SU-DHL-6 (cell line): Measurements from ENCODE around the gene TRAF4.

ENCODE experiments used
- H2AFZ ChIP-seq: fragments of 200-600 bp; sonication (generic); 2 replicates; pipeline ENCODE4 v1.6.1; 2014; ENCODE audit warnings: low read depth, mild to moderate bottlenecking, moderate library complexity, mixed read lengths, antibody characterized with exemption, low read length; ENCODE audit not compliant: severe bottlenecking
- H3F3A ChIP-seq: fragments of 200-600 bp; shearing (Covaris generic); 2 replicates; pipeline ENCODE4 v1.6.0; 2016; ENCODE audit warnings: antibody characterized with exemption, mild to moderate bottlenecking; ENCODE audit not compliant: insufficient read depth
- H3K27ac ChIP-seq: fragments of 200-600 bp; sonication (generic); 2 replicates; pipeline ENCODE4 v1.5.1; 2016; ENCODE audit warnings: low read depth, mild to moderate bottlenecking, low read length, moderate library complexity, mixed read lengths
- H3K27me3 ChIP-seq: fragments of 200-600 bp; sonication (generic), shearing (Covaris generic); 2 replicates; pipeline ENCODE4 v1.6.0; 2014; ENCODE audit warnings: mild to moderate bottlenecking, low read length
- H3K36me3 ChIP-seq: fragments of 200-600 bp; sonication (generic); 2 replicates; pipeline ENCODE4 v1.6.1; 2014; ENCODE audit warnings: mild to moderate bottlenecking, low read length, mixed read lengths
- H3K4me2 ChIP-seq: fragments of 300-600, 200-600 bp; shearing (Covaris generic), sonication (generic); 2 replicates; pipeline ENCODE4 v1.6.0; 2014; ENCODE audit warnings: low read length, low read depth, mild to moderate bottlenecking; ENCODE audit not compliant: poor library complexity, severe bottlenecking
- H3K4me3 ChIP-seq: fragments of 200-600 bp; sonication (generic); 2 replicates; pipeline ENCODE4 v1.5.1; 2014; ENCODE audit warnings: antibody characterized with exemption, low read length, mild to moderate bottlenecking, mixed read lengths; ENCODE audit not compliant: insufficient read depth, poor library complexity, severe bottlenecking
- H3K79me2 ChIP-seq: fragments of 200-600 bp; sonication (generic); 2 replicates; pipeline ENCODE4 v1.6.1; 2014; ENCODE audit warnings: mild to moderate bottlenecking, low read length, moderate library complexity; ENCODE audit not compliant: insufficient read depth
- H3K9ac ChIP-seq: fragments of 200-600 bp; sonication (generic); 2 replicates; pipeline ENCODE4 v1.7.0; 2014; ENCODE audit warnings: mild to moderate bottlenecking, low read length
- H3K9me2 ChIP-seq: fragments of 200-600 bp; sonication (generic); replicated peaks from 2 replicates; pipeline ENCODE4 v1.6.1; 2014; ENCODE audit warnings: low read length; ENCODE audit not compliant: insufficient read depth
- H3K9me3 ChIP-seq: fragments of 200-600 bp; sonication (generic); 2 replicates; pipeline ENCODE4 v1.6.1; 2014; ENCODE audit warnings: low read length, mixed read lengths; ENCODE audit not compliant: insufficient read depth
- H4K20me1 ChIP-seq: fragments of 200-600 bp; sonication (generic); 2 replicates; pipeline ENCODE4 v1.6.1; 2014; ENCODE audit warnings: low read depth, mild to moderate bottlenecking, antibody characterized with exemption, low read length, moderate library complexity, mixed read lengths
- EZH2phosphoT487 ChIP-seq: fragments of 200-600 bp; sonication (generic), shearing (Covaris generic); conservative IDR thresholded peaks from 2 replicates; pipeline ENCODE4 v1.6.1; 2018; ENCODE audit warnings: mild to moderate bottlenecking, antibody characterized with exemption, low read length, moderate library complexity, mixed read lengths
- TF ChIP-seq, protein P1 (sequence below): fragments of 200-600 bp; sonication (generic); IDR thresholded peaks from one replicate; pipeline ENCODE4 v1.5.1; 2017; ENCODE audit warnings: antibody characterized with exemption, mild to moderate bottlenecking, low read length, moderate library complexity; ENCODE audit not compliant: insufficient read depth, poor library complexity, severe bottlenecking

The TRAF4 gene

DNA sequence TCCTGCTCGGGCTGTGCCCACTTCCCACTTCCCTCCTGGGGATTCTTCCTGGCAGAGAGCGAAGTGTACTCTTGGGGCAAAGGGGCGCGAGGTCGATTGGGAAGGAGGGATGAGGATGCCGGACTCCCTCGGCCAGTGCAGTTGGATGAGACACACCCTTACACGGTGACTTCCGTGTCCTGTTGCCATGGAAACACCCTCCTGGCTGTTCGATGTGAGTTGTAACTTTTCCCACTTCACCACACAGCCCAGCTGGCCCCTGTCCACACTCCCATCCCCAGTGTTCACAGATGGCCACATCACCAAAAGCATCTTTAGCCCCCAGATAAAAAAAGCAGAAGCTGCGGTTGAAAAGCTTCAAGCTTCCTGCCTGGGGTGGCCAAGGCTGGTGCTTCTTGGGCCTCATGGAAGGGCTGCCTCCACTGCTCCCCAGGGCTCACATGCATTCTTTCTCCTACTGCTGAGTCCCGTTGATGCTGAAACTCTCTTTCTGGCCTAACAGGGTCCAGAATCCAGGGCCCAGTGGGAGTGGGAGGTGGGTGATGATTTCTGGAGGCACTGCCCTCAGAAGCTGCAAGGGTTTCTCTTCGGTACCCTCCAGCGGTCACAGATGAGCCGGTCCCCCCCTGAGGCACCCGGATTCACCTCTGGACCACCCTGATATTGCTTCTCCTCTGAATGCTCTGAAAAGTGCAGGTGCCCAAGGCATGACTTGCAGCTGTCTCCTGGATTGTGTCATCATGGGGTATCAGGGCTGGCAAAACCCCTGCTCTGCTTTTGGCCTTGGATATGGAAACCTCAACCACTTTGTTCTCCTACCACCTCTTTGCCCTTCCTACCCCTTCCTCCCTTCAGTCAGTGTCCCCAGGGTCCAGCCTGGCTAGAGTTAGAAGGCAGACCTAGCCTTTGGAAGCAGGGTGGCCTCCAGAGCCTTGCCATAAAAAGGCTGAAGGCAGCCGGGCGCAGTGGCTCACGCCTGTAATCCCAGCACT is 2.2 kb upstream of the TRAF4 start:
- Histone ChIP-seq H3F3A (peaks cover 79% of the 10 kb centered on the region), H3K9ac (peak overlapping the region; percentile 99), H4K20me1 (no peaks in the 10 kb centered on the region; the same call in 1 of the 2 replicates), H3K4me3 (no peak overlapping the region), H3K36me3 (peaks cover 10% of the 10 kb centered on the region), H3K79me2 (peaks cover 28% of the 10 kb centered on the region), H2AFZ (no peak overlapping the region), H3K9me2 (no peaks in the 10 kb centered on the region), H3K27ac (peak overlapping the region; percentile 99), H3K9me3 (peaks cover 6% of the 10 kb centered on the region; the same call in 1 of the 2 replicates), H3K27me3 (no peaks in the 10 kb centered on the region), H3K4me2 (peak overlapping the region; percentile 94)
- TF ChIP-seq EZH2phosphoT487: no peak

DNA sequence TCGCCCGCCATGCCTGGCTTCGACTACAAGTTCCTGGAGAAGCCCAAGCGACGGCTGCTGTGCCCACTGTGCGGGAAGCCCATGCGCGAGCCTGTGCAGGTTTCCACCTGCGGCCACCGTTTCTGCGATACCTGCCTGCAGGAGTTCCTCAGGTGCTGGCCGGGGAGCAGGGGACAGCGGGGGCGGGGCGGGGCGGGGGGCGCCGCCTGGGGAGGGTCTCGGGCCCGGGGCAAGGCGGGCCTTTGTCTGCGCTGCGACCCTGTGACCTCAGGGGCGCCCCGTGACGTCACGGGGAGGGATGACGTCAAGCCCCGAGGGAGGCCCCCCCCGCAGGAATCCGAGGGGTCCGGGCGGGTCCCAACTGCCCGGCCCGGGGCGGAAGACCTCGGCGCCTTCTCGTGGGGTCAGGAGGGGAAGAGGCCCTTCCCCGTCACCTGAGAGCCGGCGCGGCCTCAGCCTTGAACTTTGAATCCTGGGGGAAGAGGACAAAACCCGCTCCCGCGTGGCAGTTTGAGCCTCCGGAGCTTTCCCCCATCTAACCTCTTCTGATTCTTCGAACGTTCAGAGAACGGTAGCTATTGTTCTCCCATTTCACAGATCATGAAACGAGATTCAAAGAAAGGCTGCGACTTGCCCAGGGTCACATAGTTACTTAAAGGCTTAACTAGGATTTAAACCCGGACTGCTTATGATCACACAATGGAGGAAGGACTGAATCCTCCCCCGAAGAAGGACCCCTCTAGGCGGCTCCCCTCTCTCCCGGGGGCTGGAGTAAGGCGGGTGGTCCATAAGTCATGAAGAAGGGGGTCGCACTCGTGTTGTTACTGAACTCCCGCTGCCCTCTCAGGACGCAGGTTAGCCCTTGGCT is 527 bp downstream of the TRAF4 start:
- Histone ChIP-seq H3K9me2 (no peaks in the 10 kb centered on the region), H3F3A (peaks cover 86% of the 10 kb centered on the region), H3K27ac (peak overlapping the region; percentile 99), H3K4me2 (peak overlapping the region; percentile 71), H3K9ac (peak overlapping the region; percentile 99), H3K4me3 (peak overlapping the region; percentile 98), H3K79me2 (peaks cover 41% of the 10 kb centered on the region), H4K20me1 (no peaks in the 10 kb centered on the region; the same call in 1 of the 2 replicates), H3K9me3 (no peaks in the 10 kb centered on the region), H3K27me3 (no peaks in the 10 kb centered on the region), H3K36me3 (peaks cover 14% of the 10 kb centered on the region), H2AFZ (no peak overlapping the region)
- TF ChIP-seq, protein P1, sequence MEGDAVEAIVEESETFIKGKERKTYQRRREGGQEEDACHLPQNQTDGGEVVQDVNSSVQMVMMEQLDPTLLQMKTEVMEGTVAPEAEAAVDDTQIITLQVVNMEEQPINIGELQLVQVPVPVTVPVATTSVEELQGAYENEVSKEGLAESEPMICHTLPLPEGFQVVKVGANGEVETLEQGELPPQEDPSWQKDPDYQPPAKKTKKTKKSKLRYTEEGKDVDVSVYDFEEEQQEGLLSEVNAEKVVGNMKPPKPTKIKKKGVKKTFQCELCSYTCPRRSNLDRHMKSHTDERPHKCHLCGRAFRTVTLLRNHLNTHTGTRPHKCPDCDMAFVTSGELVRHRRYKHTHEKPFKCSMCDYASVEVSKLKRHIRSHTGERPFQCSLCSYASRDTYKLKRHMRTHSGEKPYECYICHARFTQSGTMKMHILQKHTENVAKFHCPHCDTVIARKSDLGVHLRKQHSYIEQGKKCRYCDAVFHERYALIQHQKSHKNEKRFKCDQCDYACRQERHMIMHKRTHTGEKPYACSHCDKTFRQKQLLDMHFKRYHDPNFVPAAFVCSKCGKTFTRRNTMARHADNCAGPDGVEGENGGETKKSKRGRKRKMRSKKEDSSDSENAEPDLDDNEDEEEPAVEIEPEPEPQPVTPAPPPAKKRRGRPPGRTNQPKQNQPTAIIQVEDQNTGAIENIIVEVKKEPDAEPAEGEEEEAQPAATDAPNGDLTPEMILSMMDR: no peak
- no peak for TF ChIP-seq EZH2phosphoT487

DNA sequence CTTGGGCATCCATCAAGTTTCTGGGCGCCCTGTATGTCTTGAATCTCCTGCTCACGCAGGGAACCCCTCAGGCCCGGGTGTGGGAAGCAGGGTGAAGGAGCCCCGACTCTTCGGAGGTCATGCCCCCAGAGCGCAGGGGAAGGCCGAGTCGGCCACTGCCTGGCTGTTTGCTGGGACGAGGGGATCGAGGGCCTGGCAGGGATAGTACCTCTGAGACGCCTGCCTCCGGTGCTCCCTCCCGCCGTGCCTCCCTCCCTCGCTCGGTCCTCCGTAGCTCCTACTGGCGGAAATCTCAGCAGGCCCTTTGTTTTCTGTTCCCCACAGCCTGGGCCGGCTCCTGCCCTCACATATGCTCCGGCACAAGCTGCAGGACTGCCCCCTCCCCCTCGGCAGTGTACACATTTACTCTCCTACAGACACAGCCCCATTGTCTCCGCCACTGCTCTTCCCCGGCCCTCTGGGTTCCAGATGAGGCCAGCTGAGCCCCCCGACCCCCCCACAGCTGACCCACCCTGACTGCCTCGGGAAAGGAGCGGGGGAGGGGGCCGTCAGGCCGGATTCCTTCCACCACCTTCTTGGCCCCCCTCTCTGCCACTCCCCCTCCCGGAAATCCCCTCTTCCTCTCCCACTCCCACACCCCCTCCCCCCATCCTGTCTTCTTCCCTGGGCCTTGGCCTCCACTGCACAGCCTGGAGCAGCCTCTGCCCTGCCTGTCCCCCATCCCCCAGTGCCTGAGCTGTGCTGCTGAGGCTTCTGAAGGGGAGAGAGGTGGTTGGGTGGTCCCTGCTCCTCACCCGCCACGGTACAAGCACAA is 1.4 kb downstream of the TRAF4 start:
- peaks cover 14% of the 10 kb centered on the region for H3K36me3 ChIP-seq

More for the DNA sequence above, 1.4 kb downstream of the TRAF4 start:
- Histone ChIP-seq H3F3A (peaks cover 88% of the 10 kb centered on the region), H3K9ac (peak overlapping the region; percentile 99), H3K9me3 (no peaks in the 10 kb centered on the region), H3K27me3 (no peaks in the 10 kb centered on the region), H3K79me2 (peaks cover 42% of the 10 kb centered on the region), H2AFZ (no peak overlapping the region), H3K4me3 (peak overlapping the region; percentile 98), H3K27ac (peak overlapping the region; percentile 99), H3K9me2 (no peaks in the 10 kb centered on the region), H4K20me1 (no peaks in the 10 kb centered on the region; the same call in 1 of the 2 replicates), H3K4me2 (peak overlapping the region; percentile 71)
- TF ChIP-seq EZH2phosphoT487: no peak
- TF ChIP-seq, protein P1: no peak
